RWPE2 (cell line): ENCODE results near the gene ECI1.
A peak's percentile ranks its signal among the peaks of the same experiment; 100 is the strongest.

Source experiments
- ATAC-seq: fragments of 200-7000 bp; cut with Tn5 transposase; 3 replicates; pipeline ENCODE4 v1.9.1; 2021; ENCODE audit warnings: low read depth
- DNase-seq: peaks from one replicate; pipeline ENCODE4 v3.0.0-alpha.2; 2020; ENCODE audit warnings: low spot score
- H3K27ac ChIP-seq: fragments of 450-650 bp; 2 replicates; pipeline ENCODE4 v1.5.1; 2017; ENCODE audit warnings: mild to moderate bottlenecking; ENCODE audit not compliant: poor library complexity, severe bottlenecking
- H3K27me3 ChIP-seq: fragments of 250-450 bp; sonication (Bioruptor Pico); 2 replicates; pipeline ENCODE4 v1.5.1; 2021; ENCODE audit warnings: mild to moderate bottlenecking, moderate library complexity; ENCODE audit not compliant: insufficient read depth, poor library complexity, severe bottlenecking
- H3K36me3 ChIP-seq: fragments of 250-450 bp; sonication (Bioruptor Pico); 2 replicates; pipeline ENCODE4 v1.5.1; 2020; ENCODE audit warnings: low read depth, mild to moderate bottlenecking, moderate library complexity
- H3K4me1 ChIP-seq: fragments of 250-450 bp; sonication (Bioruptor Pico); 2 replicates; pipeline ENCODE4 v1.5.1; 2021; ENCODE audit warnings: mild to moderate bottlenecking, moderate library complexity; ENCODE audit not compliant: insufficient read depth, poor library complexity, severe bottlenecking
- H3K4me3 ChIP-seq: fragments of 250-450 bp; sonication (Bioruptor Pico); 2 replicates; pipeline ENCODE4 v1.5.1; 2021; ENCODE audit warnings: mild to moderate bottlenecking, moderate library complexity; ENCODE audit not compliant: severe bottlenecking
- H3K9me3 ChIP-seq: fragments of 250-450 bp; sonication (Bioruptor Pico); 2 replicates; pipeline ENCODE4 v1.5.1; 2021; ENCODE audit warnings: mild to moderate bottlenecking, moderate library complexity; ENCODE audit not compliant: severe bottlenecking
- TF ChIP-seq, protein P1 (sequence below): fragments of 450-650 bp; IDR thresholded peaks from one replicate; pipeline ENCODE4 v1.5.1; 2017; ENCODE audit warnings: mild to moderate bottlenecking, moderate library complexity; ENCODE audit not compliant: poor library complexity, severe bottlenecking

Gene ECI1

DNA sequence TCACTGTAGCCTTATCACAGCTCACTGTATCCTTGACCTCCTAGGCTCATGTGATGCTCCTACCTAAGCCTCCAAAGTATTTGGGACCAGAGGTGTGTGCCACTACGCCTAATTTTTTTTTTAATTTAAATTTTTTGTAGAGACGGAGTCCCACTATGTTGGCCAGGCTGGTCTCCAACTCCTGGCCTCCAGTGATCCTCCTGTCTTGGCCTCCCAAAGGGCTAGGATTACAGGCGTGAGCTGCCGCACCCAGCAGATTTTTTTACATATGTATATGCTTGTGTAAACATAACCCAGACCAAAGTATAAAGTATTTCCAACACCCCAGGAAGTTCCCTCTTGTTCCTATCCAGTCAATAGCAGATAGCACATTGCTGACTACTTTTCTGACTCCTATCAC lies 35.1 kb downstream of the ECI1 start:
- Histone ChIP-seq H3K4me3 (no peak overlapping the region), H3K27ac (peak overlapping the region; percentile 84), H3K9me3 (no peaks in the 10 kb centered on the region), H3K27me3 (no peaks in the 10 kb centered on the region), H3K4me1 (peaks cover 8% of the 10 kb centered on the region), H3K36me3 (peaks cover 20% of the 10 kb centered on the region)
- TF ChIP-seq, protein P1, sequence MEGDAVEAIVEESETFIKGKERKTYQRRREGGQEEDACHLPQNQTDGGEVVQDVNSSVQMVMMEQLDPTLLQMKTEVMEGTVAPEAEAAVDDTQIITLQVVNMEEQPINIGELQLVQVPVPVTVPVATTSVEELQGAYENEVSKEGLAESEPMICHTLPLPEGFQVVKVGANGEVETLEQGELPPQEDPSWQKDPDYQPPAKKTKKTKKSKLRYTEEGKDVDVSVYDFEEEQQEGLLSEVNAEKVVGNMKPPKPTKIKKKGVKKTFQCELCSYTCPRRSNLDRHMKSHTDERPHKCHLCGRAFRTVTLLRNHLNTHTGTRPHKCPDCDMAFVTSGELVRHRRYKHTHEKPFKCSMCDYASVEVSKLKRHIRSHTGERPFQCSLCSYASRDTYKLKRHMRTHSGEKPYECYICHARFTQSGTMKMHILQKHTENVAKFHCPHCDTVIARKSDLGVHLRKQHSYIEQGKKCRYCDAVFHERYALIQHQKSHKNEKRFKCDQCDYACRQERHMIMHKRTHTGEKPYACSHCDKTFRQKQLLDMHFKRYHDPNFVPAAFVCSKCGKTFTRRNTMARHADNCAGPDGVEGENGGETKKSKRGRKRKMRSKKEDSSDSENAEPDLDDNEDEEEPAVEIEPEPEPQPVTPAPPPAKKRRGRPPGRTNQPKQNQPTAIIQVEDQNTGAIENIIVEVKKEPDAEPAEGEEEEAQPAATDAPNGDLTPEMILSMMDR = no peak
- DNase-seq = no peak
- no peak for ATAC-seq

DNA sequence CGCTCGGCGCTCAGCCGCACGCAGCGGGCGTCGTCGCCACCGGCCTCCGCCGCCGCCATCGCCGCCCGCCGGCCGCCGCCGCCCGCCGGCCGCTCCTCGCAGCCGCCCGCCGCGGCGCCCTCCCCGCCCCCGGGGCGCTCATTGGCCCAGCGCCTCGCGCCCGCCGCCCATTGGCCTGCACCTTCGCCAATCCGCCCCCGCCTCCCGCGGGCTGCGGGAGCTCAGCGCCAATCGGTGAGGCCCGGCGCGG lies 36.7 kb downstream of the ECI1 start, which contains the start of gene PGP:
PGP (minus strand) TSS at position 122 of the 250 bp plus-strand sequence; CDS start at position 59, 63 bp downstream.
- peaks cover 8% of the 10 kb centered on the region for H3K4me1 ChIP-seq
- DNase-seq = no peak
- H3K27me3 ChIP-seq = no peaks in the 10 kb centered on the region
- peak; percentile 76; the same call in 2 of the 3 replicates for ATAC-seq
- TF ChIP-seq, protein P1 = no peak
- H3K4me3 ChIP-seq = peak within 1 kb of the TSS; percentile 76
- H3K27ac ChIP-seq = peak within 1 kb of the TSS; percentile 84
- H3K9me3 ChIP-seq = no peaks in the 10 kb centered on the region
- peaks cover 20% of the 10 kb centered on the region for H3K36me3 ChIP-seq

DNA sequence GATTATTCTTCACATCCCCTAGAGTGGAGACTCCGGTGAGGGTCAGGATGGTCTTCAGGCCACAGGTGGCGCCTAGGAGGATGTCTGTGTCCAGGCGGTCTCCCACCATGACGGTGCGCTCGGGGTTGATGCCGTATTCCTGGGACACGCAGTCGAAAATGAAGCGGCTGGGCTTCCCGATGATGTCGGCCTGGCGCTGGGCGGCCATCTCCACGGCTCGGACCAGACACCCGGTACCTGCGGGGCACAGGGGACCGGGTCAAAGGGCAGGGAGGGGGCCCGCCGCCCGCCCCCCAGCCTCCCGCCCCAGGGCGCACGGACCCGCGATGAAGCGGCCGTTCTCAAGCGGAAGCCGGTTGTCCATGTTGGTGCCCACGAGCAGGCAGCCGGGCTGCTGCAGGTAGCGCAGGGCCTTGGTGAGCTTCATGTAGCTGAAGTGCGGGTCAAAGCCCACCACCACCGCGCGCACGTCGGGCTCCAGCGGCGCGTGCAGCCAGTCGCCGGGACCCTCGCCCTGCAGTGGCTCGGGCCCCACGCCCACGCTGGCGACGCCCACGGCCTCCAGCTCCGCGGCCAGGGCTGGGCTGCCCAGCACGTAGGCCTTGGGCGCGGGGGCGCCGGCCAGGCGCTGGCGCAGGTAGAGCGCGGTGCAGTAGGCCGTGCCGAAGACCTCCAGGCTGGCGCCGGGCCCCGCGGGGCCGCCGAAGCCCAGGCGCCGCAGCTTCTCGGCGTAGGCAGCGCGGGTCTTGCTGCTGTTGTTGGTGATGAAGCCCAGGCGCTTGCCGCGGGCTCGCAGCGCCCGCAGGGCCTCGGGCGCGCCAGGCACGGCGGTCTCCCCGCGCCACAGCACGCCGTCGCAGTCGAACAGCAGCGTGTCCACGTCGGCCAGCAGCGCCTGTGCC lies 37.3 kb downstream of the ECI1 start:
- Histone ChIP-seq H3K4me1 (peaks cover 8% of the 10 kb centered on the region), H3K27me3 (no peaks in the 10 kb centered on the region), H3K4me3 (peak overlapping the region; percentile 76), H3K36me3 (peaks cover 20% of the 10 kb centered on the region), H3K9me3 (no peaks in the 10 kb centered on the region), H3K27ac (peak overlapping the region; percentile 84)
- DNase-seq (no peak), ATAC-seq (no peak)
- TF ChIP-seq, protein P1 = no peak

DNA sequence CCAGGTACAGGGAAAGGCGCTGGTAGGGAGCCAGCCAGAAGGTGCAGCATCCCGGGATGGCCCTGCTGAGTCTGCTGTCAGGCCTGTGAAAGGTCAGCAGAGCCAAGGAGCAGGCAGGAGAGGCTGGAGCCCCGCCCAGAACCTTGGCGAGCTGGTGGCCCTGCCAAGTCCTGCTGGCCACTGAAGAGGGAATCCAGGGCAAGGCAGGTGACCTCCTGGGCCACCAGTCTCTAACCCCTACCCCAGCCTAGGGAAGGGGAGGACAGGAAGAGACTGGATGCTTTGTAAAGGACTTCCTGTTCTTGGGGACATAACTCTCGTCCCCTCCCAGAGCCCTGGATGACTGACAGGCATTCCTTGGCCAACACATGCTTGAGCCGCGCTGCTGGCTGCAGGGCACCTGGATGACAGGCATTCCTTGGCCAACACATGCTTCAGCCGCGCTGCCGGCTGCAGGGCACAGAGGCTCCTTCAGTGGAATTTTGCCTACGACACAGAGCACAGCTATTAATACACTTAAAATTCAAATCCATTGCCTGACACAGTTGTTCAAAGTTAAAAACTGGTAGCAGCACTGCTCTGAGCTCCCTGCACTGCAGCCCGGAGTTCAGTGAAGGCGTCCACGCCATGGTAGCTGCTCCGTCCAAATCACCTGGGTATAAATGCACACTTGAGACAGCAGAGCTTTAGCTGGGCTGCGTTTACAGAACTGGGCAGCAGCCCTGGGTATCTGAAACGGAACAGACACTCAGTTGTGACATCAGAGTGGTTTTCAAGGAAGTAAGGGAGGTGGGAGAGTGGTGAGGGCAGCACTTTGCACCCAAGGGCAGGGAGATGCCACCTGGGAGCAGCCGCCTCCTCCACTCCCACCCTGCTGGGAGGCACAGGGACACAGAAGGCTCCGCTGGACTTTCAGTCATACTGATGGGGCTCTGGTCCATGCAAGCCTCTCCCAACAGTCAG lies 38.7 kb downstream of the ECI1 start:
- H3K4me3 ChIP-seq = peak overlapping the region; percentile 76
- no peaks in the 10 kb centered on the region for H3K27me3 ChIP-seq
- H3K4me1 ChIP-seq = peaks cover 8% of the 10 kb centered on the region
- no peaks in the 10 kb centered on the region for H3K9me3 ChIP-seq
- DNase-seq (no peak), ATAC-seq (no peak)
- H3K36me3 ChIP-seq = peaks cover 35% of the 10 kb centered on the region
- TF ChIP-seq, protein P1 = no peak
- H3K27ac ChIP-seq = peak overlapping the region; percentile 84
